ENCODE results near the gene HOXC6. TPM values are rescaled to one million over a fixed set of nuclear protein-coding genes. Genes with fewer than 3 reads are reported as not detected.

The HOXC6 gene
- total and polyA plus RNA-seq, 11 donors: 0.04 to 0.40 (median 0.08) TPM; not detected in 8

DNA sequence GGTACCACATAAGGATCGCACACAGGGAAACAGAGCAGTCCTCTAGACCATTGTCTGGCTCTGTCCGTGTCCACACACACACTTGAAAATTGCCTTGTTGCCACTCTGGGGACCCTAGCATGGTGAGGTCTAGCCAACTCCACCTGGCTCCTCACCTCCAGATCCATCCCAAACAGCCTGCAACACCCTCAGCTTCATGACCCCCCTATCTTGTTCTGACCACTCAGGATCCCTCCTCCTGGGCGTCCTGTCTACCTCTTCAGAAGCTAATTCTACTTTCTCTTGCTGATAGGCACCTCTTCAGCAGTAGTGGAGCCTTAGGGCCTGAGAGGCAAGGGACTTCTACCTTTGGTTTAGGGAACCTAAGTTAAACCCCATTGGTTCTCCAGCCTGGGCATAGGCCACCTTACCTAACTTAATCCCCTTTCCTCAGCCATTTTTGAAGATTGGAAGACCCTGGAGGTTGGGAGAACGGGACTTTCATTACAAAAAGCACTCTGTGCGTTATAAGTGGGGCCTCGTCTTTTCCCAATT, 3.9 kb downstream of the HOXC6 start:
- Histone ChIP-seq H3K27ac (no peak overlapping the region), H3K4me3 (no peak overlapping the region), H3K27me3 (peaks cover 66 to 100% (median 99%) of the 10 kb centered on the region in 9 donors), H3K4me1 (peaks cover 0 to 33% (median 5%) of the 10 kb centered on the region in 12 donors), H3K36me3 (no peaks in the 10 kb centered on the region), H3K9me3 (no peaks in the 10 kb centered on the region)
- ATAC-seq: no peak
- TF ChIP-seq, protein P1, sequence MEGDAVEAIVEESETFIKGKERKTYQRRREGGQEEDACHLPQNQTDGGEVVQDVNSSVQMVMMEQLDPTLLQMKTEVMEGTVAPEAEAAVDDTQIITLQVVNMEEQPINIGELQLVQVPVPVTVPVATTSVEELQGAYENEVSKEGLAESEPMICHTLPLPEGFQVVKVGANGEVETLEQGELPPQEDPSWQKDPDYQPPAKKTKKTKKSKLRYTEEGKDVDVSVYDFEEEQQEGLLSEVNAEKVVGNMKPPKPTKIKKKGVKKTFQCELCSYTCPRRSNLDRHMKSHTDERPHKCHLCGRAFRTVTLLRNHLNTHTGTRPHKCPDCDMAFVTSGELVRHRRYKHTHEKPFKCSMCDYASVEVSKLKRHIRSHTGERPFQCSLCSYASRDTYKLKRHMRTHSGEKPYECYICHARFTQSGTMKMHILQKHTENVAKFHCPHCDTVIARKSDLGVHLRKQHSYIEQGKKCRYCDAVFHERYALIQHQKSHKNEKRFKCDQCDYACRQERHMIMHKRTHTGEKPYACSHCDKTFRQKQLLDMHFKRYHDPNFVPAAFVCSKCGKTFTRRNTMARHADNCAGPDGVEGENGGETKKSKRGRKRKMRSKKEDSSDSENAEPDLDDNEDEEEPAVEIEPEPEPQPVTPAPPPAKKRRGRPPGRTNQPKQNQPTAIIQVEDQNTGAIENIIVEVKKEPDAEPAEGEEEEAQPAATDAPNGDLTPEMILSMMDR (IDR thresholded peaks at IDR 0.05): no peak
- no peak for TF ChIP-seq POLR2A (IDR thresholded peaks at IDR 0.05)
- intact Hi-C loops (cut with DNase I): loop anchor here in 3 of 10 donors (1.0 to 5.0 kb wide), 3 partner anchors 159 to 160 kb away; no protein-coding TSS in a partner anchor
- DNase-seq: no peak
- WGBS, 4 donors: 30 to 36% (median 32%) methylated on average over 6 of the region's 6 CpGs

DNA sequence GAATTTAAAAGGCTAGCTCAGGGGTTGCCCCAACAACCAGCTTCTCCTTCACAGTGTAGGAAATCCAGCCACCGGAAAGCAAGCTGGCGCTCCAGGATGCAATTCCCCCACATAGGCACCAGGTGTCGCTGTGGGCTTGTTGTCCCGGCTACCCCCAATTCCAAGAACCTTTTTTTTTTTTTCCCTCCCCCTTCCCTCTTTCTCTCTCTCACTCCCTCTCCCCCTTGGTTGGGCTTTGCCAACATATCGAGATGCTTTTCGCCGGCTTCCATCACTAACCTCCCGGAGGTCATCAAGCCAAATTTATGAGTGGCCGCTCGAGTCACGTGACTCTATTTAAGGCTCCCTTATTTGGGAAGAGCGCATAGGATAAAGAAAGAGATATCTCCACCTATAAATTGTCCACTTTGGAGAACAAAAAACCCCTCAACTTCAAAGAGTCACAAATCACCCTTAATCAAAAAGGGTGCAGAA, 4.4 kb downstream of the HOXC6 start, which contains the start of gene HOXC5:
Gene HOXC5 (plus strand): TSS at position 424 of the 474 bp plus-strand sequence. CDS start 73 bp downstream, outside the sequence.
- no peaks in the 10 kb centered on the region for H3K9me3 ChIP-seq
- no peaks in the 10 kb centered on the region for H3K36me3 ChIP-seq
- DNase-seq (peak in 2 of 5 donors; percentile 31 to 50), ATAC-seq (peak in 1 of 4 donors; percentile 45)
- intact Hi-C loops (cut with DNase I): loop anchor here in 3 of 10 donors (1.0 to 5.0 kb wide), 3 partner anchors 158 to 160 kb away; no protein-coding TSS in a partner anchor
- peak within 1 kb of the TSS in 9 of 12 donors; percentile 4 to 41 (median 20) for H3K4me3 ChIP-seq
- H3K4me1 ChIP-seq: peaks cover 0 to 33% (median 5%) of the 10 kb centered on the region in 12 donors
- H3K27me3 ChIP-seq: peaks cover 64 to 100% (median 99%) of the 10 kb centered on the region in 9 donors
- TF ChIP-seq, protein P1 (IDR thresholded peaks at IDR 0.05): peak; percentile 57 to 76 (median 72)
- TF ChIP-seq POLR2A (IDR thresholded peaks at IDR 0.05): no peak
- no peak within 1 kb of the TSS for H3K27ac ChIP-seq
- WGBS, 4 donors: 4 to 6% (median 5%) methylated on average over 12 of the region's 12 CpGs

DNA sequence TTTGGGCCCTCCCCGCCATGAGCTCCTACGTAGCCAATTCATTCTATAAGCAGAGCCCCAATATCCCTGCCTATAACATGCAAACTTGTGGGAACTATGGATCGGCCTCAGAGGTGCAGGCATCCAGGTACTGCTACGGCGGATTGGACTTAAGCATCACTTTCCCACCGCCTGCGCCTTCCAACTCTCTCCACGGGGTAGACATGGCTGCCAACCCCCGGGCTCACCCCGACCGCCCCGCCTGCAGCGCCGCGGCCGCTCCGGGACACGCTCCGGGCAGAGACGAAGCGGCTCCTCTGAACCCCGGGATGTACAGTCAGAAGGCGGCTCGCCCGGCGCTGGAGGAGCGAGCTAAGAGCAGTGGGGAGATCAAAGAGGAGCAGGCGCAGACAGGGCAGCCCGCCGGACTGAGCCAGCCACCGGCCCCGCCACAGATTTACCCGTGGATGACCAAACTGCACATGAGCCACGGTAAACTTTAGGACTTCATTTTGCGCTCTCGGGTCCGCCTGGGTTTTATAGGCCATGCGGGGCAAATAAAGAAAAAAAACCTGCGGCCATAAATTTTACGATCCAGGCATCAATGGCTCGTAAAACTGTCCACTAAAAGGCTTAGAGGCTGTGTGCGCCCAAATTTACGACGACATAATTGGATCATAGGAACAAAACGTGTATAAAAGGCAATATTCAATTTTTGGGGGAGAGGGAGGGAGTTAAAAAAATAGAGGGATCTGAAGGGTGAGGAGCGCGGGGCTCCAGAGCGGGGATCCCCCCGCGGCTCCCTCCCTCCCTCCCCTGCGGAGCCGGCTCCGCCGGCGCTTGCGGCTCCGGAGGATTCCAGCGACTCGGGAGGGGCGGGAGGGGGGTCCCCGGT, 5.1 kb downstream of the HOXC6 start:
- DNase-seq (no peak), ATAC-seq (no peak)
- intact Hi-C loops (cut with DNase I): loop anchor here in 2 of 10 donors (2.0 to 5.0 kb wide), 2 partner anchors 157 to 159 kb away; no protein-coding TSS in a partner anchor
- peaks cover 62 to 100% (median 99%) of the 10 kb centered on the region in 9 donors for H3K27me3 ChIP-seq
- H3K4me3 ChIP-seq: peak overlapping the region in 9 of 12 donors; percentile 4 to 41 (median 20)
- peaks cover 0 to 30% (median 5%) of the 10 kb centered on the region in 12 donors for H3K4me1 ChIP-seq
- H3K36me3 ChIP-seq: no peaks in the 10 kb centered on the region
- no peaks in the 10 kb centered on the region for H3K9me3 ChIP-seq
- WGBS, 4 donors: 3 to 6% (median 4%) methylated on average over 47 to 61 of the region's 61 CpGs
- H3K27ac ChIP-seq: no peak overlapping the region
- TF ChIP-seq, protein P1 (IDR thresholded peaks at IDR 0.05): no peak
- TF ChIP-seq POLR2A (IDR thresholded peaks at IDR 0.05): no peak

All from heart left ventricle (tissue), 16 donors.